Keratinocyte (primary cell): Measurements from ENCODE around the gene MANF. TPM values are rescaled to one million over a fixed set of nuclear protein-coding genes. Genes with fewer than 3 reads are reported as not detected.
"Not testable (repeated sequence)": the region's sequence is repeated elsewhere in the genome, so short reads cannot be mapped to it uniquely, and the experiment has no call there.

Source experiments
- DNase-seq: peaks from one replicate; pipeline ENCODE4 v3.0.0-alpha.2; 2011; ENCODE audit warnings: low read depth, missing footprints, low spot score
- FAIRE-seq: peaks from 2 replicates; lab custom pipeline; 2011; peaks lifted over from hg19 to GRCh38; lab: Jason Lieb, UNC
- H2AFZ ChIP-seq: 2 replicates; pipeline ENCODE4 v1.6.0; 2012; ENCODE audit warnings: low read length, control low read depth, inconsistent platforms; ENCODE audit not compliant: control insufficient read depth
- H3K27ac ChIP-seq: 2 replicates; pipeline ENCODE4 v1.5.1; 2011; ENCODE audit warnings: low read length; ENCODE audit not compliant: control insufficient read depth, insufficient read depth
- H3K27me3 ChIP-seq: 3 replicates; pipeline ENCODE4 v1.6.0; 2011; ENCODE audit warnings: low read length; ENCODE audit not compliant: control insufficient read depth, insufficient read depth; ENCODE audit errors: extremely low read depth
- H3K36me3 ChIP-seq, 2 experiments: 2 replicates in 1 of 2; 3 replicates in 1 of 2; pipeline ENCODE4 v1.5.1; 2011; ENCODE audit warnings: low read length in 2 of 2, mild to moderate bottlenecking in 1 of 2; ENCODE audit not compliant: control insufficient read depth in 2 of 2, insufficient read depth in 2 of 2; ENCODE audit errors: extremely low read depth in 1 of 2
- H3K4me1 ChIP-seq: 3 replicates; pipeline ENCODE4 v1.5.1; 2011; ENCODE audit warnings: low read length; ENCODE audit not compliant: control insufficient read depth, insufficient read depth; ENCODE audit errors: extremely low read depth
- H3K4me2 ChIP-seq: 3 replicates; pipeline ENCODE4 v1.6.0; 2011; ENCODE audit warnings: low read depth, low read length; ENCODE audit not compliant: control insufficient read depth, insufficient read depth; ENCODE audit errors: extremely low read depth
- H3K4me3 ChIP-seq, 3 experiments: fragments of 200-600 bp in 1 of 3; sonication (generic) in 1 of 3; 2 replicates in 2 of 3; 3 replicates in 1 of 3; pipeline ENCODE4 v1.5.1; 2011 to 2016; ENCODE audit warnings: low read length in 3 of 3, mild to moderate bottlenecking in 3 of 3, control low read depth in 2 of 3, inconsistent platforms in 1 of 3, low read depth in 1 of 3, mixed read lengths in 1 of 3, mixed run types in 1 of 3, moderate library complexity in 1 of 3; ENCODE audit not compliant: control insufficient read depth in 2 of 3, insufficient read depth in 2 of 3; ENCODE audit errors: extremely low read depth in 1 of 3
- H3K79me2 ChIP-seq: 2 replicates; pipeline ENCODE4 v1.6.0; 2012; ENCODE audit warnings: low read length; ENCODE audit not compliant: control insufficient read depth, insufficient read depth
- H3K9ac ChIP-seq: 3 replicates; pipeline ENCODE4 v1.6.0; 2011; ENCODE audit warnings: low read length; ENCODE audit not compliant: control insufficient read depth, insufficient read depth; ENCODE audit errors: extremely low read depth
- H3K9me1 ChIP-seq: 3 replicates; pipeline ENCODE4 v1.6.0; 2011; ENCODE audit warnings: low read length; ENCODE audit not compliant: control insufficient read depth, insufficient read depth; ENCODE audit errors: extremely low read depth
- H3K9me3 ChIP-seq: 2 replicates; pipeline ENCODE4 v1.5.1; 2012; ENCODE audit warnings: low read depth, low read length; ENCODE audit not compliant: control insufficient read depth
- H4K20me1 ChIP-seq: 3 replicates; pipeline ENCODE4 v1.6.0; 2011; ENCODE audit warnings: low read length; ENCODE audit not compliant: control insufficient read depth, insufficient read depth; ENCODE audit errors: extremely low read depth
- CTCF ChIP-seq, 3 experiments: IDR thresholded peaks in 1 of 3; conservative IDR thresholded peaks in 1 of 3; optimal IDR thresholded peaks in 1 of 3; 2 replicates in 2 of 3; 3 replicates in 1 of 3; pipeline versions ENCODE3 to v1.5.1; 2011; ENCODE audit warnings: low read length in 3 of 3, mild to moderate bottlenecking in 3 of 3, moderate library complexity in 2 of 3, control low read depth in 1 of 3, inconsistent platforms in 1 of 3; ENCODE audit not compliant: insufficient read depth in 2 of 3; ENCODE audit errors: extremely low read depth in 1 of 3
- EZH2 ChIP-seq: IDR thresholded peaks from one replicate; pipeline ENCODE4 v1.6.1; 2012; ENCODE audit warnings: inconsistent platforms, mild to moderate bottlenecking, low read length, moderate library complexity
- dilution Hi-C: fragments of 300-500 bp; cut with MboI; formaldehyde crosslinking; loops from one replicate; pipeline ENCODE4 v1.7.0; 2020; ENCODE audit warnings: low sequenced_read_pairs; ENCODE audit not compliant: extremely low pct_ligation_motif_present
- polyA plus RNA-seq, 5 experiments: library from polyadenylated mRNA; depleted of rRNA in 3 of 5; stranded (reverse) in 3 of 5; stranded (forward) in 1 of 5; unstranded in 1 of 5; fragments of >200 nt; gene quantifications; 1 replicate in 1 of 5; 2 replicates in 3 of 5; 3 replicates in 1 of 5; pipeline versions ENCODE4 v1.2.1 to v1.2.3, GENCODE V29; 2011 to 2012; ENCODE audit warnings: missing spikeins in 2 of 5, low read depth in 1 of 5, low replicate concordance in 1 of 5

MANF gene
- polyA plus RNA-seq, 1 donor (not counting 4 experiments of a cell fraction or from before 2014, with no cell fraction given) = 143 TPM

- no peaks in the 10 kb centered on the region for H3K9me1 ChIP-seq
- no peaks in the 10 kb centered on the region for H3K79me2 ChIP-seq
- H3K36me3 ChIP-seq = no peaks in the 10 kb centered on the region
- no peak overlapping the region for H2AFZ ChIP-seq
- H3K27ac ChIP-seq = no peak overlapping the region
- H3K27me3 ChIP-seq = no peaks in the 10 kb centered on the region
- H4K20me1 ChIP-seq = no peaks in the 10 kb centered on the region
- FAIRE-seq (no peak), DNase-seq (no peak)
- TF ChIP-seq CTCF (optimal IDR thresholded peaks at IDR 0.05 in 1 of 3, IDR thresholded peaks at IDR 0.05 in 1 of 3, conservative IDR thresholded peaks at IDR 0.05 in 1 of 3; ENCODE audit: extremely low read depth in 1 of 3, insufficient read depth in 2 of 3, low read length in 3 of 3) = no peak
- no peak for TF ChIP-seq EZH2
- no peaks in the 10 kb centered on the region for H3K4me1 ChIP-seq
- no peak overlapping the region for H3K9ac ChIP-seq
- H3K4me2 ChIP-seq = no peak overlapping the region
- H3K4me3 ChIP-seq = no peak overlapping the region
- H3K9me3 ChIP-seq = no peaks in the 10 kb centered on the region
- dilution Hi-C loops = loop anchor here (25.0 kb wide), 1 partner anchor 249 kb away; no protein-coding TSS in a partner anchor
These were observed 23.3 kb upstream of the MANF start for GRCh38 chr3:51361746-51362145.

- Histone ChIP-seq H3K4me3 (no peak overlapping the region), H3K27me3 (no peaks in the 10 kb centered on the region), H2AFZ (no peak overlapping the region), H3K9me1 (no peaks in the 10 kb centered on the region), H3K79me2 (no peaks in the 10 kb centered on the region), H3K9ac (no peak overlapping the region), H3K36me3 (no peaks in the 10 kb centered on the region), H3K4me2 (no peak overlapping the region), H4K20me1 (no peaks in the 10 kb centered on the region), H3K27ac (no peak overlapping the region), H3K9me3 (no peaks in the 10 kb centered on the region), H3K4me1 (no peaks in the 10 kb centered on the region)
- FAIRE-seq = no peak
- TF ChIP-seq EZH2 (no peak), CTCF (optimal IDR thresholded peaks at IDR 0.05 in 1 of 3, IDR thresholded peaks at IDR 0.05 in 1 of 3, conservative IDR thresholded peaks at IDR 0.05 in 1 of 3; ENCODE audit: extremely low read depth in 1 of 3, insufficient read depth in 2 of 3, low read length in 3 of 3) (no peak)
- DNase-seq = no peak
- dilution Hi-C loops = loop anchor here (25.0 kb wide), 1 partner anchor 250 kb away; no protein-coding TSS in a partner anchor
These were observed 22.6 kb upstream of the MANF start for GRCh38 chr3:51362476-51362875.

- not testable (repeated sequence) for H4K20me1 ChIP-seq, DNase-seq, H2AFZ ChIP-seq, H3K79me2 ChIP-seq, H3K27ac ChIP-seq, H3K4me2 ChIP-seq, H3K9ac ChIP-seq, H3K9me1 ChIP-seq, FAIRE-seq, H3K4me3 ChIP-seq, H3K9me3 ChIP-seq, H3K36me3 ChIP-seq, H3K27me3 ChIP-seq, H3K4me1 ChIP-seq
- dilution Hi-C loops = loop anchor here (25.0 kb wide), 1 partner anchor 256 kb away; no protein-coding TSS in a partner anchor
These were observed 16.8 kb upstream of the MANF start for GRCh38 chr3:51368276-51368675.
